AG10803 (cell line): ENCODE data around the gene ZNF280A.

Experiments
- DNase-seq: peaks from one replicate; pipeline ENCODE4 v3.0.0; 2010; ENCODE audit warnings: low read depth
- H3K4me3 ChIP-seq: 2 replicates; pipeline ENCODE4 v1.5.1; 2011; ENCODE audit warnings: mild to moderate bottlenecking, low read length, control low read depth
- CTCF ChIP-seq: conservative IDR thresholded peaks from 2 replicates; pipeline ENCODE4 v1.5.1; 2011; ENCODE audit warnings: mild to moderate bottlenecking, low read length, control low read depth, inconsistent platforms

Gene ZNF280A

GRCh38 chr22:22464541-22465054, 55.5 kb downstream of the ZNF280A start:
- no peak for TF ChIP-seq CTCF

GRCh38 chr22:22463855-22464540, 56.1 kb downstream of the ZNF280A start:
- no peak overlapping the region for H3K4me3 ChIP-seq
- peak; percentile 55 for DNase-seq
- TF ChIP-seq CTCF = peak; percentile 65

More at GRCh38 chr22:22464541-22465054, 55.5 kb downstream of the ZNF280A start:
- H3K4me3 ChIP-seq = no peak overlapping the region
- DNase-seq = no peak
